Measurements from ENCODE around the gene PRKAG1.

- TF ChIP-seq REST (IDR thresholded peaks at IDR 0.05; ENCODE audit: insufficient read depth in 1 of 2, low read depth in 2 of 2, low read length in 2 of 2) (no peak), POLR2AphosphoS5 (IDR thresholded peaks at IDR 0.05; ENCODE audit: low read depth, low read length) (no peak)
Measured at GRCh38 chr12:49031573-49032161, 13.1 kb upstream of the PRKAG1 start.
